Astrocyte of the spinal cord (primary cell): ENCODE data around the gene IPP.

Experiments
- DNase-seq: peaks from one replicate; pipeline ENCODE4 v3.0.0; 2011; ENCODE audit warnings: low read depth, low spot score
- H3K4me3 ChIP-seq: 2 replicates; pipeline ENCODE4 v1.5.1; 2011; ENCODE audit warnings: low read depth, mild to moderate bottlenecking, low read length, moderate library complexity
- CTCF ChIP-seq: IDR thresholded peaks from 2 replicates; pipeline ENCODE4 v1.5.1; 2012; ENCODE audit warnings: low read depth, mild to moderate bottlenecking, low read length, inconsistent platforms
- in situ Hi-C: cut with HindIII; loops from 2 replicates; pipeline ENCODE4 v1.10.0; 2017; ENCODE audit warnings: low sequenced_read_pairs

Gene IPP

GRCh38 chr1:45674478-45674877, 76.0 kb downstream of the IPP start:
- TF ChIP-seq CTCF: no peak
- no peak overlapping the region for H3K4me3 ChIP-seq
- in situ Hi-C loops: no loop called here
- DNase-seq: no peak

- H3K4me3 ChIP-seq: no peak overlapping the region
- in situ Hi-C loops: no loop called here
- DNase-seq: peak; percentile 20
- TF ChIP-seq CTCF: no peak
Measured at GRCh38 chr1:45673956-45674355, 76.5 kb downstream of the IPP start.

- no peak for TF ChIP-seq CTCF
- H3K4me3 ChIP-seq: no peak overlapping the region
- in situ Hi-C loops: no loop called here
- DNase-seq: no peak
Measured at GRCh38 chr1:45669859-45670655, 80.4 kb downstream of the IPP start.

GRCh38 chr1:45669379-45669778, 81.1 kb downstream of the IPP start:
- DNase-seq: no peak
- TF ChIP-seq CTCF: no peak
- no peak overlapping the region for H3K4me3 ChIP-seq
- in situ Hi-C loops: no loop called here

- in situ Hi-C loops: no loop called here
- H3K4me3 ChIP-seq: no peak overlapping the region
- TF ChIP-seq CTCF: no peak
- no peak for DNase-seq
Measured at GRCh38 chr1:45668526-45668925, 81.9 kb downstream of the IPP start.

GRCh38 chr1:45667321-45668111, 82.9 kb downstream of the IPP start:
- TF ChIP-seq CTCF: no peak
- in situ Hi-C loops: no loop called here
- no peak for DNase-seq
- H3K4me3 ChIP-seq: no peak overlapping the region
